Sigmoid colon (tissue), 7 donors: ENCODE results near the gene GPR34. TPM values are rescaled to one million over a fixed set of nuclear protein-coding genes. Genes with fewer than 3 reads are reported as not detected.

Experiments
- DNase-seq: peaks from one replicate; pipeline ENCODE4 v3.0.0-alpha.2; 2019
- H3K27ac ChIP-seq, 4 donors: fragments of 200-600 bp; sonication (generic); one replicate each; pipeline ENCODE4 v1.5.1; 2016 to 2019; ENCODE audit warnings: mild to moderate bottlenecking in 1 of 4
- H3K27me3 ChIP-seq, 3 donors: fragments of 200-600 bp; sonication (generic); one replicate each; pipeline ENCODE4 v1.5.1; 2019; ENCODE audit warnings: mild to moderate bottlenecking in 1 of 3
- H3K36me3 ChIP-seq, 4 donors: fragments of 200-600 bp; sonication (generic); one replicate each; pipeline ENCODE4 v1.5.1; 2016 to 2019
- H3K4me1 ChIP-seq, 4 donors: fragments of 200-600 bp; sonication (generic); one replicate each; pipeline ENCODE4 v1.5.1; 2017 to 2019
- H3K4me3 ChIP-seq, 4 donors: fragments of 200-600 bp; sonication (generic); one replicate each; pipeline ENCODE4 v1.5.1; 2017 to 2019; ENCODE audit warnings: mild to moderate bottlenecking in 2 of 4, moderate library complexity in 1 of 4
- H3K9me3 ChIP-seq, 4 donors: fragments of 200-600 bp in 3 of 4; sonication (generic) in 3 of 4; one replicate each; pipeline versions ENCODE4 v1.5.1 to v1.6.1; 2013 to 2019
- EP300 ChIP-seq, 4 donors: sonication (generic); formaldehyde crosslinking; IDR thresholded peaks; one replicate each; pipeline ENCODE4 v1.6.1; 2017; ENCODE audit warnings: antibody characterized with exemption in 4 of 4
- POLR2A ChIP-seq, 2 donors: fragments of 450-650 bp; IDR thresholded peaks; one replicate each; pipeline ENCODE4 v1.6.1; 2016; ENCODE audit warnings: antibody characterized with exemption in 2 of 2, mild to moderate bottlenecking in 2 of 2, moderate library complexity in 2 of 2
- POLR2AphosphoS5 ChIP-seq, 4 donors: sonication (generic); formaldehyde crosslinking; IDR thresholded peaks; one replicate each; pipeline ENCODE4 v1.6.1; 2017; ENCODE audit warnings: antibody characterized with exemption in 4 of 4
- WGBS, 2 donors: extraction: QIAGEN DNeasy Blood & Tissue Kit; methylation state at CpG; one replicate each; pipeline ENCODE4 v1.1.7; 2013; 5-methylcytosine and 5-hydroxymethylcytosine counted together
- intact Hi-C: fragments of 100-400 bp; cut with DNase I; formaldehyde crosslinking; loops from one replicate; pipeline ENCODE4 v1.15.1; 2023
- polyA plus RNA-seq, 3 donors: library from polyadenylated mRNA; stranded (reverse); fragments of 200-250 nt; gene quantifications; one replicate each; pipeline ENCODE4 v1.2.3, GENCODE V29; 2013
- total RNA-seq, 4 donors: library from RNA; depleted of rRNA; stranded (reverse); fragments of >200 nt; gene quantifications; one replicate each; pipeline ENCODE4 v1.1.0, GENCODE V29; 2016
- TF ChIP-seq, protein P1 (sequence below), 4 experiments: fragments of 450-650 bp in 3 of 4; fragments of 200-600 bp in 1 of 4; IDR thresholded peaks; one replicate each; pipeline ENCODE4 v1.5.1; 2016 to 2019; ENCODE audit warnings: antibody characterized with exemption in 4 of 4, mild to moderate bottlenecking in 3 of 4, moderate library complexity in 2 of 4
- donor health status: healthy with polysubstance abuse.
- donor health status: Bipolar disorder and iron deficiency.
- donor health status: healthy.

Gene GPR34
- total and polyA plus RNA-seq, 7 donors: 4.6 to 27.7 (median 10.5) TPM

DNA sequence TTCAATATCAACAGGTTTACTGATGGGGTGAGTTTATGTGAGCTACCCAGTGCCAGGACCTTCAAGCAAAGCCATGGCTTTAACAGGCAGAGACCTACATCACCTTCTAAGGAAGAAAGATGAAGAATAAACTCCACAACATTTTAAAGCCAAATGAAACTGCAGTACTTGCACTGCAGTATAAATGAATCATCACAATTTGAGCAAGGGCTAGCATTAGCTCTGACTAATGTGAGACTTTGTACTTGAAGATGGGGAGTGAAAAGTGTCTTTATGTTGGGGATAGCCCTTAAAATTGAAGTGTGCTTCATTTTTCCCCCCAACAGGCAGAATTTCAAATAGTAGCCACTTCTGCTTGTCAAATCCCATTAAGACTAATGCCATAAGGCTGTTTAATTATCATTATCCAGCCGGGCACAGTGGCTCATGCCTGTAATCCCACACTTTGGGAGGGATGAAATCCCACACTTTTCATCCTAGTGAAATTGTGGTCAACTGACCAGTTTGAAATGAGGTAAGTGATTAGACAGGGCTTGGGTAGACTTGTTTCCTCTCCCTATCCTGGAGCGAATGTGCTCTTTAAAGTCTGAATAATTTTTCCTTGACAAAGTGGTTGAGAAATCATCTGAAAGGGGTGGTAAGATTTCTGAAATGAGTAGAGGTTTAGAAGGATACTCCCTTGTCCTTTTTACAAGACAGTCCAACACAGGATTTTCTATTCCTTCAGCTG lies 27.2 kb upstream of the GPR34 start:
- H3K4me3 ChIP-seq: no peak overlapping the region
- no peaks in the 10 kb centered on the region for H3K9me3 ChIP-seq
- 95 to 96% methylated on average over 2 of the region's 2 CpGs for WGBS, 2 donors
- intact Hi-C loops: no loop called here
- no peaks in the 10 kb centered on the region for H3K27me3 ChIP-seq
- H3K36me3 ChIP-seq: peaks cover 0 to 26% (median 2%) of the 10 kb centered on the region in 4 donors
- H3K4me1 ChIP-seq: peaks cover 0 to 7% (median 0%) of the 10 kb centered on the region in 4 donors
- no peak for DNase-seq
- H3K27ac ChIP-seq: peak overlapping the region in 3 of 4 donors; percentile 34 to 44 (median 42)
- no peak for TF ChIP-seq POLR2AphosphoS5 (IDR thresholded peaks at IDR 0.05)
- no peak for TF ChIP-seq POLR2A (IDR thresholded peaks at IDR 0.05)
- TF ChIP-seq, protein P1, sequence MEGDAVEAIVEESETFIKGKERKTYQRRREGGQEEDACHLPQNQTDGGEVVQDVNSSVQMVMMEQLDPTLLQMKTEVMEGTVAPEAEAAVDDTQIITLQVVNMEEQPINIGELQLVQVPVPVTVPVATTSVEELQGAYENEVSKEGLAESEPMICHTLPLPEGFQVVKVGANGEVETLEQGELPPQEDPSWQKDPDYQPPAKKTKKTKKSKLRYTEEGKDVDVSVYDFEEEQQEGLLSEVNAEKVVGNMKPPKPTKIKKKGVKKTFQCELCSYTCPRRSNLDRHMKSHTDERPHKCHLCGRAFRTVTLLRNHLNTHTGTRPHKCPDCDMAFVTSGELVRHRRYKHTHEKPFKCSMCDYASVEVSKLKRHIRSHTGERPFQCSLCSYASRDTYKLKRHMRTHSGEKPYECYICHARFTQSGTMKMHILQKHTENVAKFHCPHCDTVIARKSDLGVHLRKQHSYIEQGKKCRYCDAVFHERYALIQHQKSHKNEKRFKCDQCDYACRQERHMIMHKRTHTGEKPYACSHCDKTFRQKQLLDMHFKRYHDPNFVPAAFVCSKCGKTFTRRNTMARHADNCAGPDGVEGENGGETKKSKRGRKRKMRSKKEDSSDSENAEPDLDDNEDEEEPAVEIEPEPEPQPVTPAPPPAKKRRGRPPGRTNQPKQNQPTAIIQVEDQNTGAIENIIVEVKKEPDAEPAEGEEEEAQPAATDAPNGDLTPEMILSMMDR (IDR thresholded peaks at IDR 0.05): no peak
- TF ChIP-seq EP300 (IDR thresholded peaks at IDR 0.05): no peak

DNA sequence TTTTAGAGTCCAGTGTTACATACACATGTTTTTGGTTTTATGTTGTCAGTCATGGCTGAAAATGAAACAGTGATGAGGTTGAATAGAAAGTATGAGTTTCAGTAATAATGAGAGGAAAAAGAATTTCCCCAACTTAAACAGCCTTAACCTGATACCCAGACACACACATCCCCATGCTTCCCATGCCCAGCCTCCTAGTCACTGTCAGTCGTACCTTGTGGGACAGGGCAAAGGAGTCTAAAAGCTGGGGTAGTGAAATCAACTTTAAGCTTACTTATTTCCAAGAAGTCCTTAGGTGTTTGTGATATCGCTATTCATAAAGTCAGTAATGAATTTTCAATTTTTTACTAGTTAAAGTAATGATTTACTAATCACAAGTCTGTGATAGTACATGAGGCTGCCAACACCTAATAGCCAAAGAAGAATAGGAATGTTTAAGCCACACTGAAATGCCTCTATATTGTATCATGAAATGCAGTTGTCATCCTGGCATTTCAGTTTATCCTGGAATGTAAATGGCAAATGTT lies 24.3 kb upstream of the GPR34 start:
- TF ChIP-seq POLR2A (IDR thresholded peaks at IDR 0.05) (no peak), EP300 (IDR thresholded peaks at IDR 0.05) (no peak), POLR2AphosphoS5 (IDR thresholded peaks at IDR 0.05) (no peak)
- TF ChIP-seq, protein P1 (IDR thresholded peaks at IDR 0.05): no peak
- peaks cover 0 to 7% (median 0%) of the 10 kb centered on the region in 4 donors for H3K4me1 ChIP-seq
- no peak overlapping the region for H3K27ac ChIP-seq
- H3K27me3 ChIP-seq: no peaks in the 10 kb centered on the region
- no peaks in the 10 kb centered on the region for H3K9me3 ChIP-seq
- no peak overlapping the region for H3K4me3 ChIP-seq
- no peak for DNase-seq
- 86 to 93% methylated on average over 2 of the region's 2 CpGs for WGBS, 2 donors
- peaks cover 0 to 9% (median 0%) of the 10 kb centered on the region in 4 donors for H3K36me3 ChIP-seq
- intact Hi-C loops: no loop called here

DNA sequence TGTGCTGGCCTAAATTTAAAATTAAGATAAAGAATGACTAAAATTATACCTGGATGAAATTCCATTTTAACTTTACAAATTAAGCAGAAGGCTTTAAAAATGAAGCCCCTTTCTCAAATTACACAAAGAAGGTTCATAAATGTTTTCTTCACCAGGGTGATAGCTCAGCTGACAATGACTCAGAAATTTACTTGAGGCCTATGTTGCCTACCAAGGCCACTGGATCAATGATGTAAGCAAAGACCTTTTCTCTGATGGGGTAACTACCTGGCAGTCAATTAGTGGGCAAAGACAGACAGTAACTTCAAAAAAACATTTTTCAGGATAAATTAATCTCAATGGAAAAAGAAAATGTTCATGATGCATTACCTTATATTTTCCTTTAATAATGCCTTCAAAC lies 23.9 kb upstream of the GPR34 start:
- H3K36me3 ChIP-seq: peaks cover 0 to 5% (median 0%) of the 10 kb centered on the region in 4 donors
- H3K27ac ChIP-seq: no peak overlapping the region
- intact Hi-C loops: no loop called here
- DNase-seq: no peak
- H3K9me3 ChIP-seq: no peaks in the 10 kb centered on the region
- H3K4me3 ChIP-seq: no peak overlapping the region
- peaks cover 0 to 7% (median 0%) of the 10 kb centered on the region in 4 donors for H3K4me1 ChIP-seq
- H3K27me3 ChIP-seq: no peaks in the 10 kb centered on the region
- TF ChIP-seq POLR2A (IDR thresholded peaks at IDR 0.05): no peak
- TF ChIP-seq POLR2AphosphoS5 (IDR thresholded peaks at IDR 0.05): no peak
- no peak for TF ChIP-seq EP300 (IDR thresholded peaks at IDR 0.05)
- TF ChIP-seq, protein P1 (IDR thresholded peaks at IDR 0.05): no peak

DNA sequence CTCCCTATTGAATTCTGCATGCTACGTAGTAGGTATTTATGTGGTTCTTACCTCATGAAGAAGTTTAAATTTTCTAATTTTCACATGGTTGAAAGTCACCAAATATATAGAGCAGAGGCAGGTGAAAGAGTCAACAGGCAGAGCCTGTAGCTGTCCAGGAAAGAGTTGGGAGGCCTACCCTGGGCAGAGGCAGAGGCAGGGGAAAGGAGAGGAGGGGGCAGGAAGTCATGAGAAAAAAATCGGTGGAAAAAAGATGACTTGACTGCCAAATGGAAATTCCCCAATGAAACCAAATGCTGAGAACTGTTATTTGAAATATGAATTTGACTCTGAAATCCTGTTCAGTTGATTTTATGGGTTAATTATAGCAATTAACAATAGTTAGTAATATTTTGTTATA lies 23.1 kb upstream of the GPR34 start:
- Histone ChIP-seq H3K27me3 (no peaks in the 10 kb centered on the region), H3K27ac (no peak overlapping the region), H3K4me3 (no peak overlapping the region), H3K4me1 (peaks cover 0 to 7% (median 0%) of the 10 kb centered on the region in 4 donors), H3K9me3 (no peaks in the 10 kb centered on the region), H3K36me3 (no peaks in the 10 kb centered on the region)
- no peak for DNase-seq
- TF ChIP-seq POLR2AphosphoS5 (IDR thresholded peaks at IDR 0.05) (no peak), POLR2A (IDR thresholded peaks at IDR 0.05) (no peak), EP300 (IDR thresholded peaks at IDR 0.05) (no peak)
- TF ChIP-seq, protein P1 (IDR thresholded peaks at IDR 0.05): no peak
- 65 to 80% methylated on average over 2 of the region's 2 CpGs for WGBS, 2 donors
- intact Hi-C loops: no loop called here
